HG02759 (cell line): ENCODE data around the gene PAQR7.

ENCODE experiments used
- ATAC-seq: cut with Tn5 transposase; IDR thresholded peaks from one replicate; pipeline ENCODE4 v1.9.1; 2021; ENCODE audit warnings: mild to moderate bottlenecking, moderate library complexity; ENCODE audit not compliant: unreplicated experiment

Gene PAQR7, protein sequence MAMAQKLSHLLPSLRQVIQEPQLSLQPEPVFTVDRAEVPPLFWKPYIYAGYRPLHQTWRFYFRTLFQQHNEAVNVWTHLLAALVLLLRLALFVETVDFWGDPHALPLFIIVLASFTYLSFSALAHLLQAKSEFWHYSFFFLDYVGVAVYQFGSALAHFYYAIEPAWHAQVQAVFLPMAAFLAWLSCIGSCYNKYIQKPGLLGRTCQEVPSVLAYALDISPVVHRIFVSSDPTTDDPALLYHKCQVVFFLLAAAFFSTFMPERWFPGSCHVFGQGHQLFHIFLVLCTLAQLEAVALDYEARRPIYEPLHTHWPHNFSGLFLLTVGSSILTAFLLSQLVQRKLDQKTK

DNA sequence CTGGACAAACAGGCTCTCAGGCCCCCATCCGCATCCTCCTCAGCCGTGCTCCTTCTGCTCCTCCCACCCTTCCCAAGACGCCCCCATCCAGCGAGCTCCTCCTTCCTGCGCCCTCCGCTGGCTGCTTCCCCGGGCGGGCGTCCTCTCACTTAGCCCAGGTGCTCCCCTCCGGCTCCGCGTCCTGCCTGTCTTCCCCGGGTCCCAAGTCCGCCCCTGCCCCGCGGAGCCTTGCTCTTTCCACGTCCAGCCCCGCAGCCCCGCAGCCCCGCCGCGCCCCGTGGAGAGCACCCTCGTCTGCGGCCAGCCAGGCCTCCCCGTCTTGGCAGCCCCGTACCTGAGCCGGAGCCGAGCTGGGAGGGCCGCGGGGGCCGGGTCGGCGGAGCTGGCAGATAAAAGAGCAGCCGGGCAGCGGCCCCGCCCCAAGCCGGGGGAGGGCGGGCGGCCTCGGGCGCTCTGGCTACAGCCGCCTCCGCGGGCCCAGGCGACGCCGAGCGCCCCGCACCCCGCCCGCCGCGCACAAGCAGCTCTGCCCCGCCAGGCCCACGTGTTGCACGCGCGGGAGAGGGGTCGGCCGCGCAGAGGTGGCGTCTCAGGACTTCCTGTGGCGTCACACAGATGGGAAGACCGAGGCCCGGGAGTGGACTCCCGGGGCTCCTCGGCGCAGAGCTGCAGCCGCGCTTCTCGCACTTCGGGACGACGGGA lies at the start of gene PAQR7:
TSS of gene PAQR7 (minus strand) at position 555 of the 702 bp plus-strand sequence. CDS start 11,869 bp downstream, outside the sequence.
- ATAC-seq: peak; percentile 62

DNA sequence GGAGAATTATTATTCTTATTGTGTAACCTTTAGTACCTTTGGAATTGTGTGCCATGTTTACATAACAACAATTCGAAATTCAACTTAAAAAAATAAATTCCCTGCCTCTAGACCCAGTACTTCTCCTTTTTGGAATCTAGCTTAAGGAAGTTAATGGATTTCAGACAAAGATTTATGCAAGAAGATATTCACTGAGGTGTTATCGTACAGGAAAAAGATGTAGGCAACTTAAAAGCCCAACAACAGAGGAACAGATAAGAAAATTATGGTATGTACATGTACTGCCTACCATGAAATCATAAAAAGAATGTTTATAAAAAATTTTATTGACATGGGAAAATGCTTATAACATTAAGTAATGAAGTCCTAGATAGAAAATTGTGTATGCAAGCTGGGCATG lies 48.9 kb upstream of the PAQR7 start:
- ATAC-seq: no peak

DNA sequence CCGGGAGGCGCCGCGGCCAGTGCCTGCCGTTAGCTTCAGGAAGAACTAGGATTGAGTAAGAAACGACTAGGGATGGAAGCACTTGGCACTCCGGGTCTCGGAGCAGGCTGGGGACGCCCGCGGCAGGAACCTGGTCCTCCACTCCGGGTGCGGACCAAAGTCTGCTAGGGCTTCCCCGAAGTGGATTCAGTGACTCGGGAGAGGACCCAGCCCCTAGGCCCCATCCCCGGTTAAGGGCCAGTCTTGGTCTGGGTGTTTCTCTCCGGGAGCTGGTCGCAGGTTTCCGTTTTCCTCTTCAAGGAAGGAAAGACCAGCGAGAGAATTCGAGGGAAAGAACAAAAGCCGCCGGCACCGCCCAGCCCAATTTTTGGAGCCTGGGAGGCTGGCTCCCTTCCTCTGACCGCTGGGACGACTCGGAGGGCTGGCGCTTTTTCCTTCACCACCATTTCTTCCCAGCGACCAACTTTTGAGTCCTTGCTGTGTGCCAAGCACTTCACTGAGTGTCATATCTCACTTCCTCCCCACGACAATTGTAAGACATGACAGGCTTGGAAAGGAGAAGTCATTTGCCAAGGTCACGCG lies 47.6 kb upstream of the PAQR7 start:
- no peak for ATAC-seq

DNA sequence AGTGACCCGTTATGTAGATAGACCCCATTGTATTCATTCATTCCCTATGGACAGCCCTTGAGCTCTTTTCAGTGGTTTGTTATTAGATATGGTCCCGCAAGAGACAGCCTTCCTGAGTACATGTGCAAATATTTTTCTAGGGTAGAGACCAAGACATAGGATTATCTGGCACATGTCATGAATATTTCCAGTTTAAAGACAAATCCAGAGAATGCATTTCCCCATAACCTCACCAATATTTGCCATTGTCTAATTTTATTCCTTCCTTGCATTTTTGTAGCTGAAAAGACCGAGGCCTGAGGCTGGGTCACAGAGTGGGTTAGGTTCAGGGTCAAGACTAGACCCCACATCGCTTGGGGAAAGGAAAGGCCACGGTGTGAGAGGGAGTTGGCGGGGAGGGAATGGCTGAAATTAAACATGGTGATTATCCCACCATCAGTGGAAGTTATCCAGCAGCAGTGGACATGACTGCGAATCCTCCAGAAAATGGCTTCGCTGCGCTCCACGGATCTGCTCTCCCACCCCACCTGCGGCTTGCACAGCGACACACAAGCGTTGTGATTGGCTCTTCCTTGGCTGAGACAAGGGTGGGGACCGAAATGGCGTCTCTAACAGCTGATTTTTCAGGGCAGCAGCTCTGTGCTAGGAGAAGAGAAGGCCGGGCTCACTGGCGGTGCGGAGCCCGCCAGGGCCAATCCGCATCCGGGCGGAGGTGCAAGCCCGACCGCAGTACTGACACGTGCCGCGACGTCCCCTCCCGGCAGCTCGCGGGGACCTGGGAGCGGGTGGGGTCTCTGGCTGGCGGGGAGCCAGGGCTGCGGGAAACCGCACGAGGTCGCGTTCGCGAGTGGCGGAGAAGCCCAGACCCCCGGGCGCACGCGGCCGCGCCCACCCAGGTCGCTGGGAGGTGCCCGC lies 46.8 kb upstream of the PAQR7 start:
- no peak for ATAC-seq

DNA sequence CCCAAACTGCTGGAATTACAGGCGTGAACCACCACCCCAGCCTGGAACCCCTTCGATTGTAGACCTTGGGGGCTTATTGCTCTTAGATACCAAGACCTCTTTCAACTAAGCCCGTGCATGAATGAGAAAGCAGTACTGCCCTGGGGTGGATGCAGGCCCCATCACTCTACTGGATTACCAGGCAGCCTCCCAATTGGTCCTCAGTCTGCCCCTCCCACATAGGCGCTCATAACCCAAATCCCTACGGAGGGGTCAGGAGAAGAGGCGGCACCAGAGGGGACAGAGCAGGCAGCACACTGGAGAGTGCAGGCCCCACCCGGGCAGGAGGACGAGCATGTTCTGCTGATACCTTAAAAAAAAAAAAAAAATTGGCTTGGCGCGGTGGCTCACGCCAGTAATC lies 43.1 kb upstream of the PAQR7 start:
- no peak for ATAC-seq

DNA sequence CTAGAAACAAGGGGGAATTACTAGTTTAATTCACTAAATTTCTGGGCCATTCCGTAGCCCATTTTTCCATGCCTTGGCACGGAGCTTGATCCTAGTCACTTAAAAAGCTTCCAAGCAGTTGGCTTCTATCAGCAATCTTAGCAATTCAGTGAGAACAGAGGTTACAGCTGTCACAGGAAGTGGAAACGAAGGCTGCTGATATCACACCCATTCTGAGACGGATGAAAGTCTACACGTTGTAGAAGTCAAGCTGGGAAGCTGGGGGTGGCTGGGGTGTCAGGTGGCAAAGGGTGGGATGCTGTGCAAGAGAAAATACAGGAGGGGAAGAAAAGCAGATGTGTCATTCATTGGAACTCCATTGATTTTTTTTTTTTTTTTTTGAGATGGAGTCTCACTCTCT lies 42.5 kb upstream of the PAQR7 start:
- no peak for ATAC-seq

DNA sequence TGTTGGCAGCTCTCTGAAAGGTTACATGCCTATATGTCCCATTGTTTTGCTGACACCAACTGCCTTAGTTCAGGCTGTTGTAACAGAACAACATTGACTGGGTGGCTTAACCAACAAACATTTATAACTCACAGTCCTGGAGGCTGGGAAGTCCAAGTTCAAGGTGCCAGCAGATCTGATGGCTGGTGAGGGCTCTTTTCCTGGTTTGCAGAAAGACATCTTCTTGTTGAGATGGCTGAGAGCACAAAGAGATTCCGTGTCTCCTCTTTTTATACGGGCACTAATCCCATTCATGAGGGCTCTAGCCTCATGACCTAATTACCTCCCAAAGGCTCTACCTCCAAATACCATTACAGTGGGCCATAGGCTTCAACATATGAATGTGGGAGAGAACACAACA lies 41.0 kb upstream of the PAQR7 start:
- ATAC-seq: no peak

DNA sequence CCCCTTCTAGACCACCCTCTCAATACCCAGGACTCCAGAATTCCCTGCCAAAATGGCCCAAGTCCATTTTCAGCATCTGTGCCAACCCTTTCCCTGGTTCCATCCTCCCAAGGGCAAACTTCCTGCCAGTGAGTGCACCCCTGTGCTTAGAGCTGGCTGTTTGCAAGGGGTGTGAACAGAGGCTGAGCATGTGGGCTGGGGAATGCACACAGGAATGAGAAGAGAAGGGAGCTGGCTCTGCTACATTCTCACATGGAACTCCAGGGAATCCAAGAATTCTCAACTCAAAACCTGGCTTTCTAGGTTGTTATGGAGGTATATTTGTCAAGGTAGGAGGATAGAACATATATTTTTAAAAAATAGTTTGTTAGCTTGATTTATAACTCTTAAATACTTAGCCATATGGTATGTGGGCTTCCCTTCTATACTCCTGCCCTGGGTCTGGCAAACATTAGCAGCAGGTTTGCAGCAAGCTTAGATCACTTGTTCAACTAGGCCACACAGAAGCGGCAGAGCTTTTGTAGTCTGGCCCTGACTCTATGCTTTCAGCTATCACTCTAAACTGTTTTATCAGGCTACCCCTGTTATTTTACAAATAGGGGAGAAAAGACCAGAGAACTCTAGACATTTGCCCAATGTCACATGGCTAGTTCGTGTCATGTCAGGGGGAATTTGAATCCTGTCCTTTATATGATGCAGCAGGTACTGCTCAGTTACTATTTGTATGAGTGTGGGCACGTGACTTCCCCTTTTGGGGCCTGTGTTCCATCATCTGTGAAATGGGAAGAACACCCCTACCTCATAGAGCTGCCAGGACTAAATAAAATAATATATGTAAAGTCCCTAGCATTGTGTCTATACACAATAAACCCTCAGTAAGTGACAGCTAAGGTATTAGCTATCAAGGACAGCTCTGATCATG lies 38.8 kb upstream of the PAQR7 start:
- ATAC-seq: no peak

DNA sequence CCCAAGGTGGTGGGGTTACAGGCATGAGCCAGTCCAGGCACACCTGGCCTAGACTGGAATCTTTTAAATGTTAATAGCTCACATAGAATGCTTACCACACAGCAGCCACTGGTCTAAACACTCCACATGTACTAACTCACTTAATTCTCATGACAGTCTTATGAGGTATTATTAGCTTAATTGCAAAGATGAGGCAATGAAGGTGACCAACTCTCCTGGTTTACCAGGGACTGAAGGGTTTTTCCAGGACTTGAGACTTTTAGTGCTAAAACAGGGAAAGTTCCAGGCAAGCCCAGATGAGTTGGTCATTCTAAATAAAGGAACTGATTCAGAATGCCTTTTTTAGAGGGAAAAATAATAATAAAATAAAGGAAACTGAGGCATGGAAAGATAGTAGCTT lies 37.7 kb upstream of the PAQR7 start:
- no peak for ATAC-seq

DNA sequence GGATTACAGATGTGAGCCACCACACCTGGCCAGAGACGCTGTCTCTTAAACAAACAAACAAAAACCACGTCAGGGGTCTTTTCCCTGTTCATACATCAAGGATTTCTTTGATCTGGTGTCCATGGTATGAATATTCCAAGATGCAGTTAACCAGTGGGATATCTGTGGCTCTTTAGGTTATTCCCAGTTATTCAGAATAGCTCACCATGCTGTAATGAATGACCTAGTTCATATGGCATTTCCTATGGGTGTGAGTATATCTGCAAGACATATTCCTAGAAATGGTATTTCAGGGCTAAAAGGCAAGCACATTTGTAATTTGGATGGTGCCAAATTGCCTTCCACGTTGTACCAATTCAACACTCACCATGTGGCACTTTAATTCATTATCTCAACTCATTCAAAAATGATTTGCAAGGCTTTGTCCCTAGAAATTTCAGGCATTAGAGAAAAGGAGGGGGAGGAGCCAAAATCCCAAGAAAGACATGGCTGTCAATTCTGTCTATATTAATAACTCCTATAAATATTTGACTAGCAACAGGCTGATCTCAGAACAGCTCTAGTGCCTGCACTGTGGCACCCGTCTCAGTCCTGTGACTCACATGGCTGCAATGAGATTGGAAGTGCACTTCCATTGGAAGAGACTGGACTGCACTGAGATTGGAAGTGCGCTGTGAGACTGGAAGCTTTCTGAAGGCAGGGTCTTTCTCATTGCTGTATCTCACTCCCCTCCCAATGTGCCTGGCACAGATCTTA lies 36.7 kb upstream of the PAQR7 start:
- no peak for ATAC-seq

DNA sequence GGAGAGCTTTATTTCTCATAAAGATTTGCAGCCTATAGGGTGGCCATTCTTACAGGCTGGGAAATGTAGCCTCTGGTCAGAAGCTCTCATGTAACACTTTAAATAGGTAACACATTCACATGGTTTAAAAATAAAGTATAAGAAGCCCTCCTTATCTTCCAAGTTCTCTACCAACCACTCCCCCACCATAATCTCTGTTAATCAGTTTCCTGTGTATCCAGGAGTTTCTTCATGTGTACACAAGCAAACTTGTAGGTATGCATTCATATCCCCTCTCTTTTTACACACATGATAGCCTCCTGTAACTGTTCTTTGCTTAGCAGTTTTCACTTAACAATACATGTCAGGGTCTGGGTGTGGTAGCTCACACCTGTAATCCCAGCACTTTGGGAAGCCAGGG lies 35.7 kb upstream of the PAQR7 start:
- no peak for ATAC-seq

DNA sequence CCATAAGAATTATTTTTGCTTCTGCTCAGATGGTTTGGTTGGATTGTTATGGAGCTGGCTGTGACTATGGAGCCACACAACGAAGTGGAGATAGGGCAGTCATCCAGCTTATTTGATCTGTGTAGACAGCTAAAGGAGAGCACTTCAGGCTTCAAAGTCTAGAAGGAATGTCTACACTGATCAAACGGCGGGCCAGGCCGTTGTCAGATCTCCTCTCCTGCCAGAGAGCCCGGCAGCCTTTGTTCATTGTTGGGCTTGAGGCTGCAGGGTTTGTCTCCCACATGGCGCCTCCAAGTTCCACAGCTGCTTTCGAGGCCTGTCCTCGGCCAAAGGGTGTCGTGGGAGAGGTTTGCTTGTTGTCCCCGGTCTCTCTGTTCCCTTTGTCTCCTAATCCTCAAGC lies 33.5 kb upstream of the PAQR7 start:
- ATAC-seq: no peak

DNA sequence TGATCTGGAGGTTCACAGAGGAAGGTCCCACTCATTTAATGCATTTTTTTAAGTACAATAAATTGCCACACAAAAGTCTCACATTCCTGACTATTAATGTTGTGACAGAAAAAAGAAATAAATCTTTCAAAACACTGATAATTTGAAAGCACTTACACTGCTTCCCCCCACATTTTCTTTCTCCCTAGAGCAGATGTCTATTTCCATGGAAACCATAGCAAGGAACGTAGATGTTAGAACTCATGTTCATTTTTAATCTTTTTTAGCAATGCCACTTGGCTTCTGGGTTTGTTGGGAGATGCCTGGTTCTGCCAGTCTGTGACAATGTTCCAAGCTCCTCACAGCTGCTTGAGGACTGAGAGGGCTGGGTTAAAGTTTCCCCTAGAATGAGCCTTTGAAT lies 32.7 kb upstream of the PAQR7 start:
- no peak for ATAC-seq

DNA sequence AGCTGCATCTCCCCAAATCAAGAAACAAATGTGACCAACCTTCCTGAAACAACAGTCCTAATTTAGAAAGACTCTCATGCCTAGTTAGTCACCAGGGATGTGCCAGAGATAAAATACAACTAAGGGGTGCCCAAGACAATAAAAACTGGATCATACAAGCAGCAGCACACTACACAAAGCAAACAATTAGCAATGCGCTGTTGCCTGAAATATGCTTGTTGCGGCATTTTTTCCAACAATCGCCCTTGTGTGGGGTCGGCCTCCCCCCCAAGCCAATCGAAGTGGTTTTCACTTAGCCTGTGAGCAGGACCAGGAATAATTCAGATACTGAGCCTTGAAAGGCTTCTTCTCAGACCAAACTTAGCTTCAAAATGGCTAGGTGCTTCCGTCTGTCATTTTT lies 32.1 kb upstream of the PAQR7 start:
- no peak for ATAC-seq

DNA sequence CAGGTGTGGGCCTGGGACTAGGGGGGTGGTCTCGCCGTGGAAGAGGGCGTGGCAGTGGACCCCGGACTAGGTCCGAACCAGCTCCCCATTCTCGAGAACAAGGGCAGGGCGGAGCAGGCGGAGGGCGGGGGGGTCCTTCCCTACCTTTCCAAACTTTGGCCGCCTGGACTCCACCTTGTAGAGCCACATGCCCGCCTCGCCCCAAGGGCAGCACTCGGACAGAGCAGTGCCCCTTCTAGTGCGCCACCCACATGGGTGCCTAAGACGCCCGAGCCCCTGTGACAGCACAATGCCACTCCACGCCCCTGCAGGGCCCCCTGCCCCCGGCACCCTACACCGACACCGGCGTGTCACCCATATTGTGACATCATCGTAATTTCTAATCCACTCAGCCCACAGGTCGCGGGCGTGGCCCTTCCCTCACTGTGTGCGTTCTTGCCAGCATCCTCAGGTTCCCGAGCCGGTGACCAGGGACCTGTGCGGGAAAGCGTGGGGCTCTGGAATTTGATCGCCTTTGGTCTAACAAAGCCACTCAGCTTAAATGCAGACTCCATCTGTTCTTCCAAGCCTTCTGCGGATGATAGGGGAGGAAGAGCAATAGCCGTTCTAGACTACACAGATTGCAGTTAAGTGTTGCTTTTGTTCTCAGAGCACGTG lies 31.3 kb upstream of the PAQR7 start:
- ATAC-seq: no peak

DNA sequence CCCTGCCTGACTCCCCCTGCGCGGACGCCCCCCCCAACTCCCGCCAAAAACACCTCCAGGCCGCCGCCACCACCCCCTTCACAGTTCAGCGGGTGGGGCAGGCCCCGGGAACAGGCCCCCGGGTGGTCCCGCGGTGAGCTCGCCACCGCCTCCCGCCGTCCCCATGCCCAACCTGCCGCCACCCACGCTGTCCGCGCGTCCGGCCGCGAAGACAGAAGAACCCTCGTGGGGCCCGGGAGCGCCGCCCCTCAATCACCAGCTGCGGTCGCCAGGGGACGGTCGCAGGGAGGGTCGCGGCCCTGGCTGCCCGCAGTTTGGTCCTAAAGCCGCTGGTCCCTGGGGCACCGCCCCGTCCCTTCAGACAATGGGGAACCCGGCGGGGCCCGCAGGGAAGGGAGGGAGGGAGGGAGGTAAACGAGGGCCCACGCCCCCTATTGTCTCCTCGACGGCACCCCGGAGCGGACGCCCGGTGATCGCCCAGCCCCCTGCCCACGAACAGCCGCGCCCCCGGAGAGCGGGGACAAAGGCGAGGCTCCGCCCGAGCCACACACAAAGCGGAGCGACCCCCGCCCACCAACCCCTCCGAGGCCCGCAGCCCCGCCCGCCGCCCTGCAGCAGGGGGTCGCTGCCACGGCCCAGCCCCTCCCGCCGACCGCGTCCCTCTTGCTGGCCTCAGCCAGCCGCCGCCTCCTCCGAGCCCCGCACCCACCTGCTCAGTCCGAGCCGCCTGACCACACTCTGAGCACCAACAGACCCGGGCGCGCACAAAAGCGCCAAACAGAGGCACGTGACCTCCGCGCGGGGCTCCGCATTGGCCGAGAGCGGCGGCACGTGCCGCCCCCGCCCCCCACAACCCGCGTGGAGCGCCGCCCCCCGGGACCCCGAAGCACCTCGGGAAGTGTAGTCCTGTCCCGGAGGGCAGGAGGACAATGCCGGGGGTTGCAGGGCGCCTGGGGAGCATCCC lies 30.5 kb upstream of the PAQR7 start, which contains the start of gene STMN1:
TSS of gene STMN1 (minus strand) at position 740 of the 964 bp plus-strand sequence. CDS start 1,743 bp downstream, outside the sequence.
- peak; percentile 74 for ATAC-seq

DNA sequence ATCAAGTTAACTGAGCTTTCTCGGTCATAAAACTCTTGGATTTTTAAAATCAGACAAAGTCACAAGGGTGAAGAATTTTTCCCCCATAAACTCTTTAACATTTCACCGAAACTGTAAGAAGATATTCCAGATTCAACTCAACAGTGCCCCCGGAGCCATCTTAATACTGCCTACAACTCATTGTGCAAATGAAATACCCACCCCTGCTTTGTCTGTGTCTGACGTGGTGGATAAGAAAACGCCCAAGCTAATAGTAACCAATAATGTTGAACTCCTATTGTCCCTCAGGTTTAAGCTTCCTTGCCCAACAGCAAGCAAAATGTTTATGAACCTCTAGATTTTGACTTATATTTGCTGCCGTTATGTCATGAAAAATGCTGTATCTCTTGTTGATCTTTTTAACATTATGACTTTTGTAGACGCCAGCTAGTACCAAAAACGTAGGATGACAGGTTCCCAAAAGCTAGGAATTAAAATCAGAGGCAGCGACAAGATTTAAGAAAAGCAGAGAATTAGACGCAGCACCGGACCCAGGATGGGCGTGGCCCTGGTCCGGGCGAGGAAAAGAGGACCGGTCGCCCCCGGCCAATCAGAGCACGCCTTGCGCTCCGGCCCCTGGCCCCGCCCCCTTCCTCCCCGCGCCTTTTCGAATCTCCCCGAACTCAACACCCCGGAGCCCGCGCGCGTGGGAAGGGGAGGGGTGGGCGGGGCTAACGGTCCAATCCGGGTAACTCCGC lies 29.6 kb upstream of the PAQR7 start:
- peak; percentile 83 for ATAC-seq
